PC-9 (cell line): Measurements from ENCODE around the gene TP53BP2.

Experiments
- CTCF ChIP-seq: fragments of 200-600 bp; sonication (generic); conservative IDR thresholded peaks from 2 replicates; pipeline ENCODE4 v1.6.1; 2017; ENCODE audit warnings: mixed run types, antibody characterized with exemption, mild to moderate bottlenecking, moderate library complexity
- EZH2 ChIP-seq: fragments of 200-600 bp; sonication (generic); IDR thresholded peaks from 2 replicates; pipeline ENCODE4 v1.8.0; 2017; ENCODE audit warnings: antibody characterized with exemption, low read depth

- TF ChIP-seq CTCF (no peak), EZH2 (no peak)
Measured at GRCh38 chr1:223872308-223872901, 26.7 kb upstream of the TP53BP2 start.
